ENCODE results near the gene GNA14. TPM values are rescaled to one million over a fixed set of nuclear protein-coding genes. Genes with fewer than 3 reads are reported as not detected.

Gene GNA14
- total and polyA plus RNA-seq, 2 donors (not counting 3 experiments of a cell fraction or from before 2014, with no cell fraction given) = 2.1 to 3.3 TPM

DNA sequence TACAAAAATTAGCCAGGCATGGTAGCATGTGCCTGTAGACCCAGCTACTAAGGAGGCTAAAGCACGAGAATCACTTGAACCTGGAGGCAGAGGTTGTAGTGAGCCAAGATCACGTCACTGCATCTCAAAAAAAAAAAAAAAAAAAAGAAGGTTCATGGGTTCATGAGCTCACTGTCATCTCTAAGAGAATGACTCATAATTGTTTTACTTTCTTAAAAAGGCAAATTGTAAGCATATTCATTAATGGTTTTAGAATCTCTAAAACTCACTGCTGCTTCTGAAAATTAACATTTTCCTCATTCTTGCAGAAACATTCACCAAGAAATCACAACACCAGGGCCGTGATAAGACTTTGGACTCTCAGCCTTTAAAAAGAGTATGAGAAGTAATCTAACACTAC lies 103.6 kb downstream of the GNA14 start:
- dilution Hi-C loops (cut with MboI; ENCODE audit: extremely low pct_ligation_motif_present, low sequenced_read_pairs) (no loop called here), intact Hi-C loops (cut with micrococcal nuclease) (no loop called here)
- POLR2A ChIA-PET = no interaction called here
- no peak overlapping the region for H3K4me2 ChIP-seq (ENCODE audit: insufficient read depth, low read length)
- no peak for DNase-seq (ENCODE audit: low read depth, low spot score)
- H3K27ac ChIP-seq (ENCODE audit: insufficient read depth, low read depth, low read length) = no peak overlapping the region
- no peaks in the 10 kb centered on the region for H3K27me3 ChIP-seq (ENCODE audit: control insufficient read depth in 2 of 2, insufficient read depth in 2 of 2, low read length in 2 of 2)
- H3K9ac ChIP-seq (replicated peaks; ENCODE audit: extremely low read depth, insufficient read depth, low read length) = no peak overlapping the region
- no peaks in the 10 kb centered on the region for H3K4me1 ChIP-seq (ENCODE audit: control insufficient read depth, extremely low read depth, insufficient read depth, low read length)
- no peak for FAIRE-seq
- CTCF ChIA-PET = interaction anchor here (1.0 to 1.2 kb wide), 2 partner anchors 20 to 24 kb away, joined by 3 to 4 read pairs; no protein-coding TSS in a partner anchor
- no peaks in the 10 kb centered on the region for H3K79me2 ChIP-seq (ENCODE audit: control insufficient read depth, insufficient read depth, low read length)
- no peaks in the 10 kb centered on the region for H3K9me1 ChIP-seq (replicated peaks; ENCODE audit: control insufficient read depth, extremely low read depth, insufficient read depth, low read length)
- H3K36me3 ChIP-seq (ENCODE audit: control insufficient read depth in 2 of 2, extremely low read depth in 1 of 2, insufficient read depth in 2 of 2, low read length in 2 of 2) = no peaks in the 10 kb centered on the region
- TF ChIP-seq, protein P1, sequence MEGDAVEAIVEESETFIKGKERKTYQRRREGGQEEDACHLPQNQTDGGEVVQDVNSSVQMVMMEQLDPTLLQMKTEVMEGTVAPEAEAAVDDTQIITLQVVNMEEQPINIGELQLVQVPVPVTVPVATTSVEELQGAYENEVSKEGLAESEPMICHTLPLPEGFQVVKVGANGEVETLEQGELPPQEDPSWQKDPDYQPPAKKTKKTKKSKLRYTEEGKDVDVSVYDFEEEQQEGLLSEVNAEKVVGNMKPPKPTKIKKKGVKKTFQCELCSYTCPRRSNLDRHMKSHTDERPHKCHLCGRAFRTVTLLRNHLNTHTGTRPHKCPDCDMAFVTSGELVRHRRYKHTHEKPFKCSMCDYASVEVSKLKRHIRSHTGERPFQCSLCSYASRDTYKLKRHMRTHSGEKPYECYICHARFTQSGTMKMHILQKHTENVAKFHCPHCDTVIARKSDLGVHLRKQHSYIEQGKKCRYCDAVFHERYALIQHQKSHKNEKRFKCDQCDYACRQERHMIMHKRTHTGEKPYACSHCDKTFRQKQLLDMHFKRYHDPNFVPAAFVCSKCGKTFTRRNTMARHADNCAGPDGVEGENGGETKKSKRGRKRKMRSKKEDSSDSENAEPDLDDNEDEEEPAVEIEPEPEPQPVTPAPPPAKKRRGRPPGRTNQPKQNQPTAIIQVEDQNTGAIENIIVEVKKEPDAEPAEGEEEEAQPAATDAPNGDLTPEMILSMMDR (IDR thresholded peaks at IDR 0.05; ENCODE audit: extremely low read depth in 1 of 2, insufficient read depth in 1 of 2, low read depth in 1 of 2, low read length in 2 of 2) = no peak
- peak; percentile 17 for TF ChIP-seq JUN (IDR thresholded peaks at IDR 0.05; ENCODE audit: borderline replicate concordance, insufficient read depth, insufficient read length, low read depth)
- H4K20me1 ChIP-seq (replicated peaks; ENCODE audit: control insufficient read depth, extremely low read depth, insufficient read depth, low read length) = no peaks in the 10 kb centered on the region
- no TSS peak for BruUV-seq (replicated peaks)
- no peak overlapping the region for H2AFZ ChIP-seq (ENCODE audit: low read depth, low read length)
- no peaks in the 10 kb centered on the region for H3K9me3 ChIP-seq (replicated peaks; ENCODE audit: control insufficient read depth, insufficient read depth, low read length)
- H3K4me3 ChIP-seq (replicated peaks in 1 of 3; ENCODE audit: insufficient read depth in 1 of 3, low read depth in 1 of 3, low read length in 3 of 3) = no peak overlapping the region

DNA sequence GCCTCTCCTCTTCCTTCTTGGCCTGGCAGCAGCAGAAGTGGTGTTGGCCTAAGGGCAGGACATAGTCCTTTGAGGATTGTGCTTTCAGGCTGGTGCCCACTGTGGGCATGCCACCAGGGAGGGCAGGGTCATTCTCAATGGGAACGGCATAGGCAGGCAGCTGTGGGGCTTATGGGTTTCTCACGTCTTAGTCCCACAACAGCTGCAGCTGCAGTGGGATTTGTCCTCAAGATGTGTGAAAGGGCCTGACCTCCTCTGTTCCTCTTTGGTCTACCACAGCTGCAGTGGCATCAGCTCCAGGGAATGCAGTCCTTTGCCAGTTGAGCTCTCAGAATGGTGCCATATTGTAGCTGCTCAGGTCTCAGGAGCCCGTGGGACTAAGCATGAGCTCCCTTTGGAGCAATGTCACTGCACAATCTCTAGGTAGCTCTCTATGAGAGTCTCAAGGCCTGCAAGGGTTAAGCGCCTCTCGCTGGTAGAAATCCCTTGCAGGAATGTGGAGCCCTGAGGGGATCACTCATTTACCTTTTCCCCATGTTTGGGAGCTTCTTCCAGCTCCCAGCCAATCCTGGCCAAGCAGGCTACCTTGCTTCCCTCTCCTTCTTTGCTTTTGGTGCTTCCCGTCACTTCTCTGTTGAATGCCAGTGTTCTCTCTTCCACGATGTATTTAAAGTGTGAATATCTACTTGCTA lies 104.8 kb downstream of the GNA14 start:
- no peak for TF ChIP-seq FOS (IDR thresholded peaks at IDR 0.05; ENCODE audit: borderline replicate concordance, insufficient read depth, low read length)
- TF ChIP-seq, protein P2, sequence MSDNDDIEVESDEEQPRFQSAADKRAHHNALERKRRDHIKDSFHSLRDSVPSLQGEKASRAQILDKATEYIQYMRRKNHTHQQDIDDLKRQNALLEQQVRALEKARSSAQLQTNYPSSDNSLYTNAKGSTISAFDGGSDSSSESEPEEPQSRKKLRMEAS (IDR thresholded peaks at IDR 0.05; ENCODE audit: insufficient read depth, insufficient read length) = no peak
- TF ChIP-seq, protein P1 (IDR thresholded peaks at IDR 0.05; ENCODE audit: extremely low read depth in 1 of 2, insufficient read depth in 1 of 2, low read depth in 1 of 2, low read length in 2 of 2) = no peak
- no peak for TF ChIP-seq MYC (IDR thresholded peaks at IDR 0.05; ENCODE audit: low read depth, low read length)
- TF ChIP-seq EZH2 (IDR thresholded peaks at IDR 0.05; ENCODE audit: borderline replicate concordance, low read depth, low read length, severe bottlenecking) = no peak
- TF ChIP-seq POLR2A (IDR thresholded peaks at IDR 0.05; ENCODE audit: low read depth, low read length) = no peak
- no peak for TF ChIP-seq JUN (IDR thresholded peaks at IDR 0.05; ENCODE audit: borderline replicate concordance, insufficient read depth, insufficient read length, low read depth)
- TF ChIP-seq GATA2 (IDR thresholded peaks at IDR 0.05; ENCODE audit: insufficient read depth, insufficient read length, low read depth, low read length) = no peak
- TF ChIP-seq POLR2AphosphoS5 (IDR thresholded peaks at IDR 0.05; ENCODE audit: insufficient read depth, low read depth, low read length) = no peak
- dilution Hi-C loops (cut with MboI; ENCODE audit: extremely low pct_ligation_motif_present, low sequenced_read_pairs) = no loop called here
- ChIA-PET POLR2A (no interaction called here), CTCF (interaction anchor here (1.2 to 1.9 kb wide), 2 partner anchors 11 to 19 kb away, joined by 3 to 7 read pairs; no protein-coding TSS in a partner anchor)
- Histone ChIP-seq H3K36me3 (ENCODE audit: control insufficient read depth in 2 of 2, extremely low read depth in 1 of 2, insufficient read depth in 2 of 2, low read length in 2 of 2) (no peaks in the 10 kb centered on the region), H3K4me2 (ENCODE audit: insufficient read depth, low read length) (no peak overlapping the region), H3K9ac (replicated peaks; ENCODE audit: extremely low read depth, insufficient read depth, low read length) (no peak overlapping the region), H4K20me1 (replicated peaks; ENCODE audit: control insufficient read depth, extremely low read depth, insufficient read depth, low read length) (no peaks in the 10 kb centered on the region), H3K4me3 (replicated peaks in 1 of 3; ENCODE audit: insufficient read depth in 1 of 3, low read depth in 1 of 3, low read length in 3 of 3) (no peak overlapping the region), H3K9me3 (replicated peaks; ENCODE audit: control insufficient read depth, insufficient read depth, low read length) (no peaks in the 10 kb centered on the region), H2AFZ (ENCODE audit: low read depth, low read length) (no peak overlapping the region), H3K9me1 (replicated peaks; ENCODE audit: control insufficient read depth, extremely low read depth, insufficient read depth, low read length) (no peaks in the 10 kb centered on the region), H3K27ac (ENCODE audit: insufficient read depth, low read depth, low read length) (no peak overlapping the region), H3K4me1 (ENCODE audit: control insufficient read depth, extremely low read depth, insufficient read depth, low read length) (no peaks in the 10 kb centered on the region), H3K27me3 (ENCODE audit: control insufficient read depth in 2 of 2, insufficient read depth in 2 of 2, low read length in 2 of 2) (no peaks in the 10 kb centered on the region), H3K79me2 (ENCODE audit: control insufficient read depth, insufficient read depth, low read length) (no peaks in the 10 kb centered on the region)
- no peak for DNase-seq (ENCODE audit: low read depth, low spot score)
- intact Hi-C loops (cut with micrococcal nuclease) = no loop called here
- BruUV-seq (replicated peaks) = no TSS peak
- FAIRE-seq = no peak
